H9 (cell line): ENCODE results near the gene JKAMP. TPM values are rescaled to one million over a fixed set of nuclear protein-coding genes. Genes with fewer than 3 reads are reported as not detected.

ENCODE experiments used
- DNase-seq: peaks from one replicate; pipeline ENCODE4 v3.0.0-alpha.2; 2017
- H2AFZ ChIP-seq: one replicate; pipeline ENCODE4 v1.6.1; 2013; ENCODE audit warnings: mild to moderate bottlenecking, low read length, control low read depth, moderate library complexity
- H2AK5ac ChIP-seq: 2 replicates; pipeline ENCODE4 v1.6.1; 2013; ENCODE audit warnings: low read length, control low read depth, mixed read lengths; ENCODE audit not compliant: insufficient read length
- H2BK120ac ChIP-seq: one replicate; pipeline ENCODE4 v1.6.1; 2013; ENCODE audit warnings: low read depth, mild to moderate bottlenecking, low read length, control low read depth, inconsistent platforms; ENCODE audit not compliant: poor library complexity, severe bottlenecking
- H2BK12ac ChIP-seq: 2 replicates; pipeline ENCODE4 v1.6.1; 2013; ENCODE audit warnings: low read length, control low read depth, mixed read lengths, low read depth; ENCODE audit not compliant: insufficient read length
- H2BK15ac ChIP-seq: 2 replicates; pipeline ENCODE4 v1.6.1; 2013; ENCODE audit warnings: low read depth, low read length, control low read depth
- H2BK20ac ChIP-seq: one replicate; pipeline ENCODE4 v1.6.1; 2013; ENCODE audit warnings: low read depth, mild to moderate bottlenecking, low read length, control low read depth, inconsistent platforms; ENCODE audit not compliant: poor library complexity, severe bottlenecking
- H2BK5ac ChIP-seq: 2 replicates; pipeline ENCODE4 v1.6.1; 2013; ENCODE audit warnings: low read length, control low read depth, mixed read lengths; ENCODE audit not compliant: insufficient read length
- H3K14ac ChIP-seq: 2 replicates; pipeline ENCODE4 v1.6.1; 2013; ENCODE audit warnings: low read length, control low read depth; ENCODE audit not compliant: insufficient read depth
- H3K18ac ChIP-seq: 2 replicates; pipeline ENCODE4 v1.6.1; 2013; ENCODE audit warnings: low read depth, mild to moderate bottlenecking, mixed read lengths, low read length, control low read depth; ENCODE audit not compliant: insufficient read length
- H3K23ac ChIP-seq: 2 replicates; pipeline ENCODE4 v1.6.1; 2013; ENCODE audit warnings: low read length, control low read depth, mixed read lengths, low read depth; ENCODE audit not compliant: insufficient read length
- H3K23me2 ChIP-seq: 2 replicates; pipeline ENCODE4 v1.6.1; 2013; ENCODE audit warnings: low read depth, mild to moderate bottlenecking, mixed read lengths, low read length, control low read depth; ENCODE audit not compliant: insufficient read length, poor library complexity, severe bottlenecking
- H3K27ac ChIP-seq: 2 replicates; pipeline ENCODE4 v1.5.1; 2013; ENCODE audit warnings: low read length, control low read depth, mixed read lengths, low read depth; ENCODE audit not compliant: insufficient read length
- H3K27me3 ChIP-seq: 2 replicates; pipeline ENCODE4 v1.6.1; 2013; ENCODE audit warnings: low read length, control low read depth, inconsistent platforms; ENCODE audit not compliant: insufficient read depth
- H3K4ac ChIP-seq: 2 replicates; pipeline ENCODE4 v1.6.1; 2013; ENCODE audit warnings: low read depth, mild to moderate bottlenecking, control low read depth, inconsistent platforms, low read length, moderate library complexity
- H3K4me1 ChIP-seq: 2 replicates; pipeline ENCODE4 v1.6.1; 2013; ENCODE audit warnings: low read length, control low read depth, inconsistent platforms; ENCODE audit not compliant: insufficient read depth
- H3K4me2 ChIP-seq: 2 replicates; pipeline ENCODE4 v1.6.1; 2013; ENCODE audit warnings: low read length, control low read depth, mixed read lengths; ENCODE audit not compliant: insufficient read length, insufficient read depth
- H3K56ac ChIP-seq: 2 replicates; pipeline ENCODE4 v1.6.1; 2013; ENCODE audit warnings: low read depth, mild to moderate bottlenecking, mixed read lengths, low read length, control low read depth; ENCODE audit not compliant: insufficient read length
- H3K79me1 ChIP-seq: 2 replicates; pipeline ENCODE4 v1.6.1; 2013; ENCODE audit warnings: low read depth, mild to moderate bottlenecking, moderate library complexity, low read length, control low read depth, inconsistent platforms; ENCODE audit not compliant: insufficient read depth, poor library complexity, severe bottlenecking
- H3K79me2 ChIP-seq: 2 replicates; pipeline ENCODE4 v1.6.1; 2013; ENCODE audit warnings: low read length, control low read depth, inconsistent platforms; ENCODE audit not compliant: insufficient read depth
- H3K9ac ChIP-seq: 2 replicates; pipeline ENCODE4 v1.6.1; 2013; ENCODE audit warnings: low read length, control low read depth, mixed read lengths; ENCODE audit not compliant: insufficient read length; ENCODE audit errors: extremely low read depth
- H3K9me3 ChIP-seq: one replicate; pipeline ENCODE4 v1.6.1; 2013; ENCODE audit warnings: low read depth, low read length, inconsistent platforms; ENCODE audit not compliant: control insufficient read depth
- H3T11ph ChIP-seq: one replicate; pipeline ENCODE4 v1.6.1; 2013; ENCODE audit warnings: mild to moderate bottlenecking, low read length, control low read depth, inconsistent platforms
- H4K20me1 ChIP-seq: one replicate; pipeline ENCODE4 v1.6.1; 2013; ENCODE audit not compliant: control insufficient read depth, insufficient read length, insufficient read depth
- H4K5ac ChIP-seq: 2 replicates; pipeline ENCODE4 v1.6.1; 2013; ENCODE audit warnings: low read depth, mild to moderate bottlenecking, mixed read lengths, low read length, control low read depth; ENCODE audit not compliant: insufficient read length
- H4K8ac ChIP-seq: replicated peaks from 2 replicates; pipeline ENCODE4 v1.6.1; 2013; ENCODE audit warnings: low read length, control low read depth, mixed read lengths, low read depth; ENCODE audit not compliant: insufficient read length
- H4K91ac ChIP-seq: 2 replicates; pipeline ENCODE4 v1.6.1; 2013; ENCODE audit warnings: low read depth, mild to moderate bottlenecking, moderate library complexity, mixed read lengths, low read length, control low read depth; ENCODE audit not compliant: insufficient read length
- H3K27ac Mint-ChIP-seq, 3 experiments: 2 replicates in 2 of 3; 3 replicates in 1 of 3; pipeline ENCODE4 v1.8.0; 2020 to 2021; ENCODE audit warnings: mixed read lengths in 3 of 3, mild to moderate bottlenecking in 1 of 3, moderate library complexity in 1 of 3
- H3K27me3 Mint-ChIP-seq: 2 replicates; pipeline ENCODE4 v1.8.0; 2021; ENCODE audit warnings: low read depth, mild to moderate bottlenecking, moderate library complexity, mixed read lengths
- H3K36me3 Mint-ChIP-seq, 3 experiments: 2 replicates in 2 of 3; 3 replicates in 1 of 3; pipeline ENCODE4 v1.8.0; 2020 to 2021; ENCODE audit warnings: low read depth in 3 of 3, mixed read lengths in 3 of 3; ENCODE audit not compliant: insufficient read depth in 1 of 3
- H3K4me1 Mint-ChIP-seq, 2 experiments: 2 replicates each; pipeline ENCODE4 v1.8.0; 2020; ENCODE audit warnings: mixed read lengths in 2 of 2
- H3K4me3 Mint-ChIP-seq, 2 experiments: 2 replicates in 1 of 2; 3 replicates in 1 of 2; pipeline ENCODE4 v1.8.0; 2020 to 2021; ENCODE audit warnings: mild to moderate bottlenecking in 2 of 2, mixed read lengths in 2 of 2, moderate library complexity in 1 of 2
- H3K9me3 Mint-ChIP-seq, 2 experiments: 2 replicates in 1 of 2; 3 replicates in 1 of 2; pipeline ENCODE4 v1.8.0; 2020; ENCODE audit warnings: mild to moderate bottlenecking in 2 of 2, mixed read lengths in 2 of 2, moderate library complexity in 1 of 2
- CTCF ChIP-seq: fragments of 200-600 bp; sonication (generic); conservative IDR thresholded peaks from 3 replicates; pipeline ENCODE4 v1.8.0; 2021; ENCODE audit warnings: antibody characterized with exemption, mild to moderate bottlenecking
- total RNA-seq: library from RNA; stranded (reverse); gene quantifications from 2 replicates; pipeline ENCODE4 v1.2.1, GENCODE V29; 2021

JKAMP gene
- total RNA-seq, 1 experiment from 2014 or later, result 33.8 TPM

- no peak for DNase-seq
- Histone ChIP-seq H3K4me1 (no peaks in the 10 kb centered on the region), H3T11ph (no peak overlapping the region), H3K14ac (no peak overlapping the region), H4K91ac (no peak overlapping the region), H3K18ac (no peak overlapping the region), H3K23me2 (no peaks in the 10 kb centered on the region), H2AFZ (no peak overlapping the region), H2BK5ac (no peak overlapping the region), H3K4me2 (no peak overlapping the region), H3K79me1 (no peaks in the 10 kb centered on the region), H3K9ac (no peak overlapping the region), H4K20me1 (no peaks in the 10 kb centered on the region), H3K27me3 (no peaks in the 10 kb centered on the region), H4K8ac (no peak overlapping the region), H3K27ac (no peak overlapping the region), H3K79me2 (no peaks in the 10 kb centered on the region), H3K9me3 (no peaks in the 10 kb centered on the region), H4K5ac (no peak overlapping the region), H2BK20ac (no peak overlapping the region), H2BK12ac (no peak overlapping the region), H3K56ac (no peak overlapping the region), H2BK120ac (no peak overlapping the region), H2AK5ac (no peak overlapping the region), H2BK15ac (no peak overlapping the region), H3K23ac (no peak overlapping the region), H3K4ac (no peak overlapping the region)
- peaks cover 2 to 5% of the 10 kb centered on the region in 2 experiments; a peak in 2 of 4 replicates for H3K4me1 Mint-ChIP-seq
- H3K27ac Mint-ChIP-seq, result no peak overlapping the region
- no peak for TF ChIP-seq CTCF
- no peaks in the 10 kb centered on the region for H3K36me3 Mint-ChIP-seq
- H3K27me3 Mint-ChIP-seq, result no peaks in the 10 kb centered on the region
- peaks cover 0 to 2% of the 10 kb centered on the region in 2 experiments; a peak in 3 of 5 replicates for H3K9me3 Mint-ChIP-seq
- H3K4me3 Mint-ChIP-seq, result no peak overlapping the region
Measured at GRCh38 chr14:59530349-59530748, 46.0 kb downstream of the JKAMP start.
